T-helper 9 cell (primary cell): ENCODE measurements around the gene GOLGA6D.
"Not testable (repeated sequence)": the region's sequence is repeated elsewhere in the genome, so short reads cannot be mapped to it uniquely, and the experiment has no call there.

Source experiments
- DNase-seq: peaks from one replicate; pipeline ENCODE4 v3.0.0-alpha.2; 2020

Gene GOLGA6D

GRCh38 chr15:75293660-75294059 lies 11.0 kb downstream of the GOLGA6D start:
- not testable (repeated sequence) for DNase-seq

- DNase-seq, result not testable (repeated sequence)
Observed at GRCh38 chr15:75298541-75299310, 16.1 kb downstream of the GOLGA6D start.

GRCh38 chr15:75299311-75299688 lies 16.7 kb downstream of the GOLGA6D start:
- DNase-seq, result peak; percentile 52

DNA sequence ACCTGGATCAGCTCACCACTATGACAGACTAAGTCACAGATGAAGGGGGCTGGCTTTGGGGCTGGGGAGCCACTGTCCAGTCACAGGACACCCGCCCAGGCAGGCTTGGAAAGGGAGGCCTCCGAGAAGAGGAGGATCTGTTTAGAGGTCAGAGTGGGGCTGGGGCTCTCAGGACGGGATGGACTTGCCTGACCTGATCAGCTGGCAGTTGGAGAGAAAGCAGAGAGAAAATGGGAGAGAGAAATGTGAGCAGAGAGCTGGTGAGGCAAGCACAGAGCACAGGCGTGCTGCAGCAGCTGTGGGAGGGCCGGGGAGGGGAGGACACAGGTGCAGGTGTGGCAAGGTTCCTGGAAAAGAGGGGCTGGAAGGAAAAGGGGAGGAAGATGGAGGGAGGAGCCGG lies 17.4 kb downstream of the GOLGA6D start:
- not testable (repeated sequence) for DNase-seq

- DNase-seq, result no peak
Observed at GRCh38 chr15:75302318-75302717, 19.7 kb downstream of the GOLGA6D start.

- not testable (repeated sequence) for DNase-seq
Observed at GRCh38 chr15:75302753-75303152, 20.1 kb downstream of the GOLGA6D start.

- DNase-seq, result no peak
Observed at GRCh38 chr15:75306188-75306587, 23.6 kb downstream of the GOLGA6D start.

DNA sequence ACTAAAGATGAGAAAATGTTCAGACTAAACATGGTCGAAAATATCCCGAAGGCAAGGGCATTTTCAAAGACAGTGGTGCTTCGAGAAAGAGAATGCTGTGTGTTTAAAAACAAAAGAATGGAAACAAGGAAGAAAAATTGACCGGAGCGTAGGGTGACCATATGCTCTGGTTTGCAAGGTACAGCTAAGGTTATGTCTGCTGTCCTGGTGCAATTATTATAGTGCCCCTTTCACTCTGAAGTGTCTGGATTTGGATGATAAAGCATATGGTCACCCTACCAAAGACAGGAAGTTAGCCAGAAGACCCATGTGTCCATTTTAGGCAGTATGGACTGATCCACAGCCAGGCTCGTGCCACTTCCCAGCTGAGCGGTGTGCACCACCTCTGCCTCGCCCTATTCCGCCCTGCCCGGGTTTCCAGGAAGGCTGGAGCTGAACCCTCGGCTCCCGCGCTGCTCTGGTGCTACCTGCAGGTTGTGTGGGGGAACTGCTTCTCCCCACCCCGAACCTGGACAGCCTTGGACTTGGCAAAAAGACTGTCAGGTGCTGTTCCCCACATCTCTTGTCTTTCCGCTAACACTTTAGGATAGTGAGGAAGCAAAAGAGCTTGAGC lies 25.2 kb downstream of the GOLGA6D start:
- no peak for DNase-seq

- DNase-seq, result no peak
Observed at GRCh38 chr15:75309711-75310110, 27.1 kb downstream of the GOLGA6D start.

DNA sequence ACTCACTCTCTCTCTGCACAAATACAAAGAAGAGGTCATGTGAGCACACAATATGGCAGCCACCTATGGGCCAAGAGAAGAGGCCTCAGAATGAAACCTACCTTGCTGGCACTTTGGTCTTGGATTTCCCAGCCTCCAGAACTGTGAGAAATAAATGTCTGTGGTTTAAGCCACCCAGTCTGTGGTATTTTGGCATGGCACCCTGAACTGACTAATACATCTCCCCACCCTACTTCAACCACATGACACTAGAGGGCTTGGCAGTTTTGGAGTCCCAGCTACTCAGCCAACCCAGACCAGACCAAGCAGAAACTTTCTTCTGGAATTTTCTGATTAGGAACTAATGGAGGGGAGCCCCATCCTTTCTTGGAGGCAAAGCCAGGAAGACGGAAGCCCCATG lies 29.9 kb downstream of the GOLGA6D start:
- not testable (repeated sequence) for DNase-seq

DNA sequence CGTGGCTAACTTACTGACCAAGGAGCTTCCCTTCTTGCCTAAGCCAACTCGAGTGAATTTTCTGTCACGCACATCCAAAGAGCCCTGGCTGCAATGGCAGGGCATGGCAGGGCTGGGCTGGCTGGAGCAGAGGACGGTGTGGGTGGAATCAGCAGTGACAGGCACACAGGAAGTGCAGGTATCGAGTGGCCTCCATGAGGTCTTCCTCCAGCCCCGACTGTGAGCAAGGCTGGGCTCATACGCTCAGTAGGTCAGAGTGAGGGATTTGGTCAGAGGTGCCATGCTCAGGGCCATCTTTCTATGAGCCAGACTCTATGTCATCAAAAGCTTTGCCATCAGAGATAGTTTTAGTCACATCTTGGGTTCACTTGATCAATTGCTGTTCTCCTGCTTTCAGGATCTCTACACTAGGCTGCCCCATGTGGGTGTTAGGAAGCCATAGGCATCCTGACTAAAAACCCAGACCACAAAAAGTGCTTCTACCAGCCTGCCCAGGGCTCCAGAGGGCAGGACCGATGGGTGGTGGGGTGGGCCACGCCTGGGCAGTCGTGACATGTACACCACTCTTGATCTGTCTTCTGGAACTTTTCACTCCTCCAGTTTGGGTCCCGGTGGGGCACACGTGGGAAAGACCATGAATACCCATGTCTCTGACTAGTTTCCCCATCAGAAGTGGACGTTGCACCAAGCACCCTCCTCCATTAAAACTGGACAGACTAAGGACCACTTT lies 30.6 kb downstream of the GOLGA6D start:
- DNase-seq, result no peak

DNA sequence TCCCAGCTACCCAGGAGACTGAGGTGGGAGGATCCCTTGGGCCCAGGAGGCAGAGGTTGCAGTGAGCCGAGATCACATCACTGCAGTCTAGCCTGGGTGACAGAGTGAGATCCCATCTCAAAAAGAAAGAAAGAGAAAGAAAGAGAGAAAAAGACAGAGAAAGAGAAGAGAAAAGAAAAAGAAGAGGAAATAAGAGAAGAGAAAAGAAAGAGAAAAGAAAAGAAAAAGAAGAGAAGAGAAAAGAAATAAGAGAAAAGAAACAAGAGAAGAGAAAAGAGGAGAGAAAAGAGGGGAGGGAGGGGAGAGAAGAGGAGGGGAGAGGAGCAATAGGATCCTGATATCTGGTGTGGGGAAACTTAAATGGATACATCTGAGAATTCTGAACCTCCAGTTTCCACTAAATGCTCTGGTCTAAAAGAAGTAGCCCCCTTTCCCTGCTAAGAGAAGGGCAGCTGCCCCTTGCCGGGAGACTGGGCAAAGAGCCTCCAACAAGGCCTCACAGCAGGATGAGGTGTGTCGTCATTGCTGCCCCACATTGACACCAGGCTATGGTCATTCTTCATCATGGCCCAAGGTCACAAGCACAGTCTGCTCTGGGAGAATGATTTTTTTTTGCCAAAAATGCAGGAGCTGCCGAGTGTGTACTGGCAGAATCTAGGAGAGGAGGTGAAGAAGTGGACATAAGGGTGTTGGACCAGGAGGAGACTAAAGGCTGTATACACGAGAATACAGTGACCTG lies 32.1 kb downstream of the GOLGA6D start:
- no peak for DNase-seq

GRCh38 chr15:75319231-75319897 lies 36.7 kb downstream of the GOLGA6D start:
- DNase-seq, result not testable (repeated sequence)

DNA sequence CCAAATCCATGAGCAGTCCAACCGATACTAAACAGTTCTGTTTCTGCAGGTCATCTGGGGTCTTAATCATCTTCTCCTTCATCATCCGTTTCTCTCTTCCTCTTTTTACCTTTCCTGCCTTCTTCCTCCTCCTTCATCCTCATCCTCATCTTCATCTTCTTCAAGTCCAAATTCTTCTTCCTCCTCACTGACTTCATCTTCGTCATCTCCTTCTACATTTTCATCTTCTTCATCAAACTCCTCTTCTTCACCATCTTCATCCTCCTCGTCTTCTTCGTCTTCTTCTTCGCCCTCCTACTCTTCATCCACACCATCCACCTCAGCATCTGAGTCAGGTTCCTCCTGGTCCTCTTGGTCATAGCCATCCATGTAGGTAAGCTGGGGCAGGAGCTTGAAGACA lies 39.1 kb downstream of the GOLGA6D start:
- DNase-seq, result no peak

DNA sequence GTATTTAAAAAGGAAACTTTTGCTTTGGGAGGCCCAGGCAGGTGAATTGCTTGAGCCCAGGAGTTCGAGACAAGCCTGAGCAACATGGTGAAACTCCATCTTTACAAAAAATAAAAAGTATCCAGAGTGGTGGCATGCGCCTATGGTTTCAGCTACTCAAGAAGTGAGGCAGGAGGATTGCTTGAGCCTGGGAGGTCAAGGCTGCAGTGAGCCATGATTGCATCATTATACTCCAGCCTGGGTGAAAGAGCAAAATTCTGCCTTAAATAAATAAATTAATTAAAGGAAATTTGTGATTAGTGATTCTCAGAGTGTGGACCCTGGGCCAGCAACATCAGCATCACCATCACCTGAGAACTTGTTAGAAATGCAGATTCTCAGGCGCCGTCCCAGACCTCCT lies 43.3 kb downstream of the GOLGA6D start:
- DNase-seq, result no peak

GRCh38 chr15:75327005-75327404 lies 44.4 kb downstream of the GOLGA6D start:
- DNase-seq, result no peak

- DNase-seq, result no peak
Observed at GRCh38 chr15:75327491-75327890, 44.9 kb downstream of the GOLGA6D start.

GRCh38 chr15:75328493-75329314 lies 46.1 kb downstream of the GOLGA6D start:
- no peak for DNase-seq

DNA sequence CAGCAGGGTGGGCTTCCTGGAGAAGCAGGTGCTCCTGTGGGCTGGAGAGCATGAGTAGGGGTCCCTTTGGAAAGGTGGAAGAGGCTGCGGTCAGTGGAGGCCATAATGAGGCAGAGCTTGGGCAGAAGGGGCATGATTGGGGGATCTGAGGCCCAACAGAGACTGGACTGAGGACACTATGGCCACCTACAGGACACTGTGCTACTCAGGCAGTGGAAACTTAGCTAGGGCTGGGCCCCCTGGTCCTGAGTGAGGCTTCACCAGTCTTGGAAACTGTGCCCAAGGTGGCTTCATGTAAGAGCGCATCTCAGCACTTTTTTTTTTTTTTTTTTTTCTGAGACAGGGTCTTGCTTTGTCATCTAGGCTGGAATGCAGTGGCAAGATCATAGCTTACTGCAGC lies 46.9 kb downstream of the GOLGA6D start:
- no peak for DNase-seq

DNA sequence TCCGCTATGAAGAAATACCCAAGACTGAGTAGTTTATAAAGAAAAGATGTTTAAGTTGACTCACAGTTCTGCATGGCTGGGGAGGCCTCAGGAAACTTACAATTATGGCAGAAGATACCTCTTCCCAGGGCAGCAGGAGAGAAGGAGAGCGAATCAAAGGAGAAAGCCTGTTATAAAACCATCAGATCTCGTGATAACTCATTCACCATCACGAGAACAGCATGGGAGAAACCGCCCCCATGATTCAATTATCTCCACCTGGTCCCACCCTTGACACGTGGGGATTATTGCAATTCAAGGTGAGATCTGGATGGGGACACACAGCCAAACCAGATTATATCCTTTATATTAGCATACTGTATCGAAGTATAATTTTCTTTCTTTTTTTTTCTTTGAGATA lies 49.5 kb downstream of the GOLGA6D start:
- not testable (repeated sequence) for DNase-seq

DNA sequence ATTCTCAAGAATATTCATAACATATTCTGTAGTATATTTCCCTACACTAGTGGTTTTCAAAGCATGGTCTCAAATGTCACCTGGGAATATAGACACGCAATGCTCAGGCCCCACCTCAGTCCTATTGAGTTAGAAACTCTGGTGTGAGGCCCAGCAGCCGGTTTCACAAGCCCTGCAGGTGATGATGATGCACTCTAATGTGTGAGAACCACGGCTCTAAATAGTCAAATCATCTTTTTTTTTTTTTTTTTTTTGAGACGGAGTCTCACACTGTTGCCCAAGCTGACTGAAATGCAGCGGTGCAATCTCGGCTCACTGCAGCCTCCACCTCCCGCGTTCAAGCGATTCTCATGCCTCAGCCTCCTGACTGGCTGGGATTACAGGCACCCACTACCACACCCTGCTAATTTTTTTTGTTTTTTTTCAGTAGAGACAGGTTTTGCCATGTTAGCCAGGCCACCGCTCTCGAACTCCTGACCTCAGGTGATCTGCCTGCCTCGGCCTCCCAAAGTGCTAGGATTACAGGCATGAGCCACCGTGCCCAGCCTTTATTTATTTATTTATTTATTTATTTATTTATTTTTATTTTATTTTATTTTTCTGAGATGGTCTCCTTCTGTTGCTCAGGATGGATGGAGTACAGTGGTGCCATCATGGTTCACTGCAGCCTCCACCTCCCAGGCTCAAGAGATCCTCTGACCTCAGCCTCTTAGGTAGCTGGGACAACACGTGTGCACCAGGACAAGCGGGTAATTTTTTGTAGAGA lies 51.2 kb downstream of the GOLGA6D start:
- not testable (repeated sequence) for DNase-seq
